Effector memory CD4-positive, alpha-beta T cell (primary cell): ENCODE data around the gene PECR.

ENCODE experiments used
- DNase-seq, 3 donors: peaks; one replicate each; pipeline ENCODE4 v3.0.0-alpha.2; 2020
- H3K27ac ChIP-seq: 2 replicates; pipeline ENCODE4 v1.7.0; 2013; ENCODE audit warnings: mild to moderate bottlenecking, low read length, moderate library complexity; ENCODE audit not compliant: insufficient read depth, poor library complexity, severe bottlenecking
- H3K27me3 ChIP-seq: replicated peaks from 2 replicates; pipeline ENCODE4 v1.7.0; 2013; ENCODE audit warnings: mild to moderate bottlenecking, low read length; ENCODE audit not compliant: insufficient read depth, control insufficient read depth, poor library complexity, severe bottlenecking
- H3K36me3 ChIP-seq: 2 replicates; pipeline ENCODE4 v1.7.0; 2013; ENCODE audit warnings: mild to moderate bottlenecking, low read length, moderate library complexity; ENCODE audit not compliant: control insufficient read depth, insufficient read depth
- H3K4me1 ChIP-seq: 2 replicates; pipeline ENCODE4 v1.7.0; 2013; ENCODE audit warnings: low read length, mild to moderate bottlenecking; ENCODE audit not compliant: control insufficient read depth, insufficient read depth, poor library complexity, severe bottlenecking
- H3K4me3 ChIP-seq: 2 replicates; pipeline ENCODE4 v1.7.0; 2013; ENCODE audit warnings: low read length, low read depth, mild to moderate bottlenecking; ENCODE audit not compliant: insufficient read depth, poor library complexity, severe bottlenecking
- H3K9me3 ChIP-seq: 2 replicates; pipeline ENCODE4 v1.7.0; 2013; ENCODE audit warnings: mild to moderate bottlenecking, low read length, moderate library complexity; ENCODE audit not compliant: control insufficient read depth

PECR gene

DNA sequence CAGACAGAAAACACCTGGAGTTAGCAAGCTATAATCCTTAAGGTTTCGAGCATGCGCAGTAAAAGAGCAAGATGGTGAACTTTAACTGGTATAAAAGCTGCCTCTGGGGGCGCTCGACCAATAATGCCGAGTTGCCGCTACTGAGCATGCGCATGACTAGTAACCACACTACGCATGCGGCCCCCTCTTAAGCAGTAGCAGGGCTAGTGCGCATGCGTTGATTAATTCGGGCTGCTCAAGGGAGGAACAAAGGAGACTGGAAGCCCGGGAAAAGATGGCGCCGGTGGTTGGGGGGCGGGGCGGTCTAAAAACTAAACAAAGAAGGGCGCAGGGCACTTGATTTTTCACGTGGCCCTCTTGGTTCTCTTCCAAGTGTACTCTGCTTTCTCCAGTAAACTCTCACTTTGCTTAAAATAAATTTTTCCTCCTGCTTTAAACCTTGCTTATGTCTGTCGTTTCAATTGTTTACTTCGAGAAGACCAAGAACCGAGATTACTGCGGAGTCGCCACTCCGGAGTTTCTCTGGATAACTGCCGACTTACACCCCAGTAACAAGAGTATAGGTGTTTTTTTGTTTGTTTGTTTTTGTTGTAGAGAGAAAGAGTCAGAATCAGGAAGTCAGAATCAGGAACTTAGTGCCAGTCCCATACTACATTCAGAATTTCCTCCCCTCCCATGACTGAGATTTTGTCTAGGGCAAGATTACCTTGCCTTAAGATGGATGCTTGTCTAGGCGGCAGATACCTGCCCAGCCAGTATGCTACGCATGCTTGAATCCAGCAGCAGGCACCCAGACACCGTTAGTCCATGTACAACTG, 33.3 kb upstream of the PECR start:
- Histone ChIP-seq H3K27ac (peak overlapping the region; percentile 78), H3K27me3 (no peaks in the 10 kb centered on the region), H3K4me3 (peak overlapping the region; percentile 57), H3K36me3 (peaks cover 63% of the 10 kb centered on the region), H3K9me3 (no peaks in the 10 kb centered on the region), H3K4me1 (peaks cover 17% of the 10 kb centered on the region)
- DNase-seq, result peak; percentile 95 to 98 (median 98)

DNA sequence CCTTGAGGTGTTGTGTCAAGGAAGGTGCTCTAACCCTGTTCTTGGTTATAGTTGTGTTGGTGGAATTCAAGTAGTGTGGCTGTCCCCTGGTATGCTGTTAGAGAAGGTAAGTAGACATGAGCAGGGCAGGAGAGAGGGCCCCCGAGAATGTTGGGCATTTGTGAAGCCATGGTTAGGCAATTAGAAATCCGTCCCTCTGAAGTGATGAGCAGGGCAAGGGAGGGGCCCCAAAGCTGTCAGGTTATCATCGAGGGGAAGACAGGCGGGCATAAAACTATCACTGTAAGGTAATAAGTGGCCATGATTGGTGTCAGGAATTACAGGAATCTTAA, 32.7 kb upstream of the PECR start:
- Histone ChIP-seq H3K9me3 (no peaks in the 10 kb centered on the region), H3K36me3 (peaks cover 59% of the 10 kb centered on the region), H3K4me1 (peaks cover 17% of the 10 kb centered on the region), H3K4me3 (no peak overlapping the region), H3K27ac (peak overlapping the region; percentile 38), H3K27me3 (no peaks in the 10 kb centered on the region)
- peak in 1 of 3 donors; percentile 1 for DNase-seq

DNA sequence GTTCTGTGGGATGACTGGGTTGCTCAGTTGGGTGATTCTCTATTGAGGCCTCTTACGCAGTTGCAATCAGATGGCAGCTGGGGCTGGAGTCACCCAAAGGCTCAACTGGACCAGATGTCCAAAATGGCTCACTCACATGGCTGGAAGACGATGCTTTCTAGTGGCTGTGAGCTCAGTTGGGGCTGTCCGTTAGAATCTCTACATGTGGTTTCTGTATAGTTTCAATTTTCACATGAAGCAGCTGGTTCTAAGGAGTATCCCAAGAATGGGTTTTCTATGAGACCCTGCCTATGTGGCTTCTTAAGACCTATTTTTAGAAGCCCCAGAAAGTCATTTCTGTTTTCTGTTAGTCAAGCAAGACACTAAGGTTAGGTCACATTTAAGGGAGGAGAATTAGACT, 32.0 kb upstream of the PECR start:
- no peak overlapping the region for H3K27ac ChIP-seq
- H3K4me3 ChIP-seq, result no peak overlapping the region
- DNase-seq, result no peak
- peaks cover 52% of the 10 kb centered on the region for H3K36me3 ChIP-seq
- no peaks in the 10 kb centered on the region for H3K27me3 ChIP-seq
- H3K4me1 ChIP-seq, result peaks cover 12% of the 10 kb centered on the region
- H3K9me3 ChIP-seq, result no peaks in the 10 kb centered on the region

DNA sequence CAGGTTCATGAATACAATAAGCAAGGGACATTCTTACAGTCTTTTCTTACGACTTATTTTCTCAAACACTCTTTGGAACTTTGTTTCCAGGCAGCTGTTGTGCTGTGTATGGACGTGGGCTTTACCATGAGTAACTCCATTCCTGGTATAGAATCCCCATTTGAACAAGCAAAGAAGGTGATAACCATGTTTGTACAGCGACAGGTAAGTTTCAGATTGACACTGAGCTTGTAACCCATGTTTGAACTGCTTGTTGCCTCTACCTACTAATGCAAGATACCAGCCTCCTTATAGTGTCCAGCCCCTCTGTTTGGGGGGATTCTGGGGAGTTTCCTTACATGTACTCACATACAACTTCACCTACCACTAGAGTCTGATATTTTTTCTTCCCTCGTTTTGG, 31.3 kb upstream of the PECR start:
- Histone ChIP-seq H3K27me3 (no peaks in the 10 kb centered on the region), H3K4me1 (peaks cover 12% of the 10 kb centered on the region), H3K9me3 (no peaks in the 10 kb centered on the region), H3K4me3 (no peak overlapping the region), H3K36me3 (peaks cover 46% of the 10 kb centered on the region), H3K27ac (no peak overlapping the region)
- DNase-seq, result no peak

DNA sequence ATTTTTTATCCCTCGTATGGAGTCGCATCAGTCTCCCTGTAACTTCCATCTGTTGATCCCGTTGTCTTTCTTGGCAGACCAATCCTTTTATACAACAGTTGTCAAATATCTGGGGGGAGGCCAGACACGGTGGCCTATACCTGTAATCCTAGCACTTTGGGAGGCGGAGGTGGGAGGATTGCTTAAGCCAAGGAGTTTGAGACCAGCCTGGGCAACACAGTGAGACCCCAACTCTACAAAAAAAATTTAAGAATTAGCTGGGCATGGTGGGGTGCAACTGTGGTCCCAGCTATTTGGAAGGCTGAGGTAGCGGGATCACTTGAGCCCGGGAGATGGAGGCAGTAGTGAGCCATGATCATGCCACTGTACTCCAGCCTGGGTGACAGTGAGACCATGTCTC, 29.5 kb upstream of the PECR start:
- H3K27ac ChIP-seq, result peak overlapping the region; percentile 96
- DNase-seq, result no peak
- peaks cover 9% of the 10 kb centered on the region for H3K4me1 ChIP-seq
- H3K4me3 ChIP-seq, result no peak overlapping the region
- no peaks in the 10 kb centered on the region for H3K9me3 ChIP-seq
- peaks cover 31% of the 10 kb centered on the region for H3K36me3 ChIP-seq
- H3K27me3 ChIP-seq, result no peaks in the 10 kb centered on the region

DNA sequence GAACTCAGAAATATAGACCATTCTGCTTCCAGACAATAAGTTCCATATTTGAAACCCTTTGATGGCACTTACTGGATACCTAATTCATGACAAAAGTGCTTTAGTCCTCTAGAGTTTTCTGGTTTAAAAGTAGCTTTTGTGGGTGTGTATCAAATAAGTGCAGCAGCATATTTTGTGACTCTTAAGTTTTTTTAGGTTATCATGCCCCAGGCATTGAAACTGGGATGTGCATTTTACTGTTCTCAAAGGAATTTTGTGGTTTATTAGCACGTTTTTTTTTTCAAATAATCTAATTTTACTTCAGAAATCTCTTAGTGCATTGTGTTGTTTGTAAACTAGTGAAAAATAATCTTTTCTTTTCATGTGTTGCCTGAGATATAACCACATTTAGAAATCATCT, 29.0 kb upstream of the PECR start:
- Histone ChIP-seq H3K36me3 (peaks cover 28% of the 10 kb centered on the region), H3K27me3 (no peaks in the 10 kb centered on the region), H3K4me1 (peaks cover 9% of the 10 kb centered on the region), H3K4me3 (peak overlapping the region; percentile 90), H3K27ac (peak overlapping the region; percentile 96), H3K9me3 (no peaks in the 10 kb centered on the region)
- DNase-seq, result no peak

DNA sequence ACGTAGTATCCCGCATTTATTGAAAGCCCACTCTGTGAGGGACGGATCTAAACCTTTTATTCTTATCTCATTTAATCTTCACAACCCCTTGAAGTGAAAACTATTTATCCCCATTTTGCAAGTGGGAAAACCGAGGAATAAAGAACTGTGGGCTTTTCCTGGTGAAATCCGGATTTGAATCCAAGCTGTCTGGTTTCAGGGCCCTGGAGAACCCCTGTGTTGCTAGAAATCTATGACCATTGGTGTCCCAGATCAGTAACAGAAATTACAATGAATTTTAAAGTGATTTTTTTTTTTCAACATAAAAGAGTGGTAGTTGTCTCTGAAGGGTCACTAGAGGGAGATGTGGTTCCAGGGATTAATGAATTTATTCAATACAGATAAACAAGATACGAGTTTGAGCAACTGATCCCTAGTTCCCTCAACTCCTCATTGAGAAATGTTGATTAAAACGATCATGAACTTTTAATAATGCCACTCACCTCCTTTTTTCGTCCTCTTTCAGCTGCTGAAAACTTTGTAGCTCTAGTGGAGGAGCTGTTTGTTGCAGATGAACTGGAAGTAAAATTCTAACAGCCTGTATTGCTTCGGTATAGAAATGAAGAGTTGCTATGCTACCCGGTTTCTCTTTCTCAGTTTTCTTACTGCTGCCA, 28.5 kb upstream of the PECR start:
- DNase-seq, result no peak
- Histone ChIP-seq H3K9me3 (no peaks in the 10 kb centered on the region), H3K36me3 (peaks cover 28% of the 10 kb centered on the region), H3K27me3 (no peaks in the 10 kb centered on the region), H3K4me1 (peaks cover 5% of the 10 kb centered on the region), H3K27ac (peak overlapping the region; percentile 96), H3K4me3 (peak overlapping the region; percentile 90)

DNA sequence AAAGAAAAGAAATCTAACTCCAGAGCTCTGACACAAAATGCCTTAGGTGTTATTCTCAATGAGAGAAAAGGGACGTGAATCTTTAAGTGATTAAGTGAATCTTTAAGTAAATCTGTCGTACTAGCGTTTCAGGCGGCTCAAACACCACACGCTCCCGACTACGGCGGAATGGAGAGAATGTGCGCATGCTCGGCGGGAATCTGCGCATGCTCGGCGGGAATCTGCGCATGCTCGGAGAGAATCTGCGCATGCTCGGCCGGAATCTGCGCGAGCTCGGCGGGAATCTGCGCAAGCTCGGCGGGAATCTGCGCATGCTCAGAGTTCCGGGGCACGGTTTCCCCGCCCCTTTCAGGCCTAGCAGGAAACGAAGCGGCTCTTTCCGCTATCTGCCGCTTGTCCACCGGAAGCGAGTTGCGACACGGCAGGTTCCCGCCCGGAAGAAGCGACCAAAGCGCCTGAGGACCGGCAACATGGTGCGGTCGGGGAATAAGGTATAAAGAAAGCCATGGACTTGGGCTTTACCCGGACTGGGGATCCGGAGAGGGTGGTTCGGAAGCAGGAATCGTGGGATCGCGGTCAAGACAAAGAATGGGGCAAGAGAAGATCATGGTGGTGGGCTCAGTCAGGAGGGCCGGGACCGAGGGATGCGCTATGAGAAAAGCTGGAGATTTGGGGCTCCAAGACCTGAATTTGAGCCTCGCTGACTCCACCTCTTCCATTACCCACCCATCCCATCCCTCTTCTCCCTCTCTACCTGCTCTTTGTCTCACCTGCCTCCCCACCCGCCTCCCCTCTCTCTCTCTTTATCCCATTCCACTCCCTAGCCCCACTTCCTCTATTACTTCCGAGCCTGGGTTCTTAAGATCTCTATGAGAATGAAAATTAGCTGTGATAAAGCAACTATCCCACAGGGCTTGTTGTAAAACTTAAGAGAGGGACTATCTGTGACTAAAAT, 27.6 kb upstream of the PECR start, which contains the start of gene XRCC5:
Gene XRCC5 (plus strand): TSS at position 382 of the 955 bp plus-strand sequence. CDS start 89 bp downstream, at position 471.
- Histone ChIP-seq H3K27ac (peak within 1 kb of the TSS; percentile 96), H3K4me1 (peaks cover 4% of the 10 kb centered on the region), H3K36me3 (peaks cover 26% of the 10 kb centered on the region), H3K9me3 (no peaks in the 10 kb centered on the region), H3K4me3 (peak within 1 kb of the TSS; percentile 90), H3K27me3 (no peaks in the 10 kb centered on the region)
- peak; percentile 94 to 97 (median 95) for DNase-seq

DNA sequence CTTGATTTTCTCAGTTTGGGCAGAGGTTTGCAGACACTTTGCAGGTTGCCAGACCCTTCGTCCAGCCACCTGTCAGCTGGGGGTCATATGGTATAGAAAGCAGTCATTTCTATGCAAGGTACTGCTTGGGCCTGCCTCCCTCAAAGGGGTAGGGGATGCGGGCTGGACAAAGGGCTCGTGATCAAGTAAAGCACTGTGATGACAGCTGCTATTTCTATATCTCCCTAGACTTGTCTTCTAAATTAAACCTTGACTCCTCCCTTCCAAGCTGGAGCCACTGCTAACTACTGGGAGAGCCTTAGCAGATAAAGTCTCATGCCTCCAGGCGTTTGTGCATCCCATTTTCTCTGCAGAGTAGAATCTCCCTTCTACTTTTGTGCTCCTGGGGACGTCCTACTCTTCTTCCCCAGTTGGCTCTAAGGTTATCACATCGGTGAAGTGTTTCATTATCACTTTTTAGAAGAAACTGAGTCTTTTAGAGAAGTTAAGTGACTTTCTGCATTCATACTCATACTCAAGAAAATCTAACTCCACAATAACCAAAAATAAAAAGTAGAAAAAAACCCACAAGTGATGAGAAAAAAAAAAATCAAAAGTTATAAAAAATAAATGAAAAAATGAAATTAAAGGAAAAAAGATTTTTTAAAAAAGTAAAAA, 26.8 kb upstream of the PECR start:
- peaks cover 4% of the 10 kb centered on the region for H3K4me1 ChIP-seq
- H3K4me3 ChIP-seq, result no peak overlapping the region
- no peak for DNase-seq
- H3K9me3 ChIP-seq, result no peaks in the 10 kb centered on the region
- peak overlapping the region; percentile 96 for H3K27ac ChIP-seq
- H3K27me3 ChIP-seq, result no peaks in the 10 kb centered on the region
- peaks cover 20% of the 10 kb centered on the region for H3K36me3 ChIP-seq
